Mesendoderm (in vitro differentiated cells): Measurements from ENCODE around the gene TIMM10.

Experiments used
- DNase-seq: peaks from one replicate; pipeline ENCODE4 v3.0.0; 2013
- H2AK5ac ChIP-seq: 2 replicates; pipeline ENCODE4 v1.6.1; 2013; ENCODE audit warnings: low read length, inconsistent platforms
- H2BK120ac ChIP-seq: 2 replicates; pipeline ENCODE4 v1.6.1; 2013; ENCODE audit warnings: low read depth, mild to moderate bottlenecking, low read length, moderate library complexity, mixed read lengths
- H2BK15ac ChIP-seq: replicated peaks from 2 replicates; pipeline ENCODE4 v1.6.1; 2013; ENCODE audit warnings: low read depth, mild to moderate bottlenecking, moderate library complexity
- H2BK5ac ChIP-seq: 2 replicates; pipeline ENCODE4 v1.6.1; 2013; ENCODE audit warnings: low read length, inconsistent platforms
- H3K18ac ChIP-seq: 2 replicates; pipeline ENCODE4 v1.6.1; 2013; ENCODE audit warnings: mild to moderate bottlenecking, low read length, mixed read lengths
- H3K23ac ChIP-seq: one replicate; pipeline ENCODE4 v1.6.1; 2013; ENCODE audit warnings: low read length
- H3K27ac ChIP-seq: 2 replicates; pipeline ENCODE4 v1.5.1; 2013; ENCODE audit warnings: low read depth, mild to moderate bottlenecking, inconsistent platforms, low read length, moderate library complexity
- H3K27me3 ChIP-seq: 2 replicates; pipeline ENCODE4 v1.6.1; 2013; ENCODE audit warnings: low read length, control low read depth, mild to moderate bottlenecking, inconsistent platforms; ENCODE audit not compliant: insufficient read depth, poor library complexity
- H3K36me3 ChIP-seq: 2 replicates; pipeline ENCODE4 v1.6.1; 2013; ENCODE audit warnings: low read length, inconsistent platforms; ENCODE audit not compliant: control insufficient read depth, insufficient read depth
- H3K4ac ChIP-seq: one replicate; pipeline ENCODE4 v1.6.1; 2013; ENCODE audit warnings: low read depth, mild to moderate bottlenecking, low read length, moderate library complexity
- H3K4me1 ChIP-seq: 2 replicates; pipeline ENCODE4 v1.6.1; 2013; ENCODE audit warnings: low read depth, low read length, inconsistent platforms; ENCODE audit not compliant: control insufficient read depth
- H3K4me2 ChIP-seq: 2 replicates; pipeline ENCODE4 v1.6.1; 2013; ENCODE audit warnings: low read length
- H3K4me3 ChIP-seq: 2 replicates; pipeline ENCODE4 v1.5.1; 2013; ENCODE audit warnings: mild to moderate bottlenecking, low read length
- H3K56ac ChIP-seq: one replicate; pipeline ENCODE4 v1.6.1; 2013; ENCODE audit warnings: low read length
- H3K79me1 ChIP-seq: 2 replicates; pipeline ENCODE4 v1.6.1; 2013; ENCODE audit warnings: low read length, inconsistent platforms
- H3K79me2 ChIP-seq: 2 replicates; pipeline ENCODE4 v1.6.1; 2013; ENCODE audit warnings: mild to moderate bottlenecking, low read length; ENCODE audit not compliant: control insufficient read depth, insufficient read depth
- H3K9ac ChIP-seq: 2 replicates; pipeline ENCODE4 v1.6.1; 2013; ENCODE audit warnings: low read length, inconsistent platforms
- H4K5ac ChIP-seq: one replicate; pipeline ENCODE4 v1.6.1; 2013; ENCODE audit warnings: low read length
- H4K8ac ChIP-seq: one replicate; pipeline ENCODE4 v1.6.1; 2013; ENCODE audit warnings: low read depth, mild to moderate bottlenecking, control low read depth, low read length, moderate library complexity
- whole genome bisulfite sequencing: extraction: QIAGEN DNeasy Blood & Tissue Kit; methylation state at CpG from one replicate; pipeline ENCODE4 v1.1.7; 2013; ENCODE audit warnings: low lambda C conversion rate, missing lambda C conversion rate; ENCODE audit not compliant: insufficient coverage; ENCODE audit errors: extremely low coverage; 5-methylcytosine and 5-hydroxymethylcytosine counted together

Gene TIMM10

DNA sequence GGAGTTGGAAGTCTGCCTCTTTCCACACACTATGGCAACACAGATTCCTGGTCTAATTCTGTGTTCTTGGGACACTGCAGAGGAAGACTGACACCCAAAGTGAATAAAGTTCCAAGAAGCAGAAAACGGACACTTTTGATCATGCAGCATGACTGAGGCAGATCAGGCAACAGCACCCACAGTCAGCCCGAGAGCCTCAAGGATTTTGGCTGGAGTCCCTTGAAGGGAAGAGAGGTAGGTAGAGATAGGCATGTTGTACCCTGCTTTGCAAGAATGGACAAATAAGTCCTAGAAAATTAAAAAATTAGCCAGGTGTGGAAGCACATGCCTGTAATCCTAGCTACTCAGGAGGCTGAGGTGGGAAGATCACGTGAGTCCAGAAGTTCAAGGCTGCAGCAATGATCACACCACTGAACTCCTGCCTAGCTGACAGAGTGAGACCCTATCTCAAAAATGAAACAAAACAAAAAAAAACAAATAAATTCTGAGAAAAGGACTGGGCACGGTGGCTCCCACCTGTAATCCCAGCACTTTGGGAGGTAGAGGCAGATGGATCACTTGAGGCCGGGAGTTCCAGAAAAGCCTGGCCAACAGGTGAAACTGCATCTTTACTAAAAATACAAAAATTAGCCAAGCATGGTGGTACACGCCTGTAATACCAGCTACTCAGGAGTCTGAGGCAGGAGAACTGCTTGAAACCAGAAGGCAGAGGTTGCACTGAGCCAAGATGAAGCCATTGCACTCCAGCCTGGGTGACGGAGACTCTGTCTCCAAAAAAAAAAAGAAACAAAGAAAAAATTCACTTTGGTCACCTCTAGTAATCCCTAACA is 22.0 kb downstream of the TIMM10 start:
- H4K8ac ChIP-seq = no peak overlapping the region
- no peak overlapping the region for H2BK15ac ChIP-seq
- H3K9ac ChIP-seq = no peak overlapping the region
- H3K23ac ChIP-seq = no peak overlapping the region
- H3K27me3 ChIP-seq = no peaks in the 10 kb centered on the region
- H3K4me2 ChIP-seq = no peak overlapping the region
- H3K18ac ChIP-seq = no peak overlapping the region
- no peak overlapping the region for H4K5ac ChIP-seq
- no peaks in the 10 kb centered on the region for H3K36me3 ChIP-seq
- no CpG with 5 or more reads among the region's 7 CpGs for WGBS
- DNase-seq = no peak
- no peak overlapping the region for H3K56ac ChIP-seq
- H3K79me2 ChIP-seq = no peaks in the 10 kb centered on the region
- H3K79me1 ChIP-seq = peaks cover under 1% of the 10 kb centered on the region
- no peak overlapping the region for H3K27ac ChIP-seq
- H2BK5ac ChIP-seq = no peak overlapping the region
- no peak overlapping the region for H2BK120ac ChIP-seq
- no peak overlapping the region for H3K4me3 ChIP-seq
- H3K4ac ChIP-seq = no peak overlapping the region
- no peak overlapping the region for H2AK5ac ChIP-seq
- H3K4me1 ChIP-seq = no peaks in the 10 kb centered on the region

DNA sequence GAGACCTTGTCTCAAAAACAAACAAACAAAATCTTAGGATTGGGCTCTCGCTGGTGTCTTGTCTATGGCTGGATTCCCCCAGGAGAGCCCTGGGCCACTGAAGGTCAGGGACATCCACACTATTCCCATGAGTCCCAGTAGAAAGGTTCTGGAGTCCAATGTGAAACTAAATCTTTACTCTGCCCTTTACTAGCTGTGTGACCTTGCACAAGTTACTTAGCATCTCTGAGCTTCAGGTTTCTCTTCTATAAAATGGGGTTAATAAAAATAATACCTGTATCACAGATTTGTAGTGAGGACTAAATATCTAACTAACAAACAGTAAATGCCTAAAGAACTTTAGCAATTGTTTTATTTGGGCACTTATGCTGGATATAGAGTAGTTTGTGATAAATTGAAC is 24.0 kb downstream of the TIMM10 start:
- no peak overlapping the region for H3K56ac ChIP-seq
- H3K23ac ChIP-seq = no peak overlapping the region
- no peaks in the 10 kb centered on the region for H3K27me3 ChIP-seq
- H4K5ac ChIP-seq = no peak overlapping the region
- WGBS = no CpG with 5 or more reads among the region's 1 CpG
- no peaks in the 10 kb centered on the region for H3K36me3 ChIP-seq
- H3K79me2 ChIP-seq = no peaks in the 10 kb centered on the region
- no peak for DNase-seq
- H4K8ac ChIP-seq = no peak overlapping the region
- H3K27ac ChIP-seq = no peak overlapping the region
- H2BK15ac ChIP-seq = no peak overlapping the region
- H3K9ac ChIP-seq = no peak overlapping the region
- no peaks in the 10 kb centered on the region for H3K79me1 ChIP-seq
- H3K4me2 ChIP-seq = no peak overlapping the region
- H2AK5ac ChIP-seq = no peak overlapping the region
- no peaks in the 10 kb centered on the region for H3K4me1 ChIP-seq
- H3K4me3 ChIP-seq = no peak overlapping the region
- H2BK5ac ChIP-seq = no peak overlapping the region
- no peak overlapping the region for H3K18ac ChIP-seq
- H3K4ac ChIP-seq = no peak overlapping the region
- H2BK120ac ChIP-seq = no peak overlapping the region

DNA sequence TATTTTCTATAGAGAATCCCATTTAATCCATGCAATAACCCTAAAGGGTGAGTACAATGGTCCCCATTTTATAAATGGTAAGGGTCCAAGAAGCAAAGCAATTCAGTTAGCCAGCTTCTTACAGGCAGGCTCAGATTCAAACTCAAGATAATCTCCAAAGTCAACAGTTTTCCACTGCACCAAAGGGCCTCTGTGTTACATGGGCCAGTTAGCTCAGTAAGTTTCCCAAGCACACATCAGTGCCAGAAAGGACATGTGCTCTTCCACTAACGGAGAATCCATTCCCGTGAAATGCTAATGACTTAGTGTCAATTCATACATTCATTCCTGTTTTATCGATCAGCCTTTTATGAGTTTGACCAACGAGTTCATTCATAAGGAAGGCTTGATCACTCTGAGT is 26.0 kb downstream of the TIMM10 start:
- no peak overlapping the region for H4K5ac ChIP-seq
- H3K18ac ChIP-seq = no peak overlapping the region
- WGBS = no CpG with 5 or more reads among the region's 4 CpGs
- DNase-seq = no peak
- H3K36me3 ChIP-seq = no peaks in the 10 kb centered on the region
- H2BK15ac ChIP-seq = no peak overlapping the region
- no peak overlapping the region for H3K9ac ChIP-seq
- no peak overlapping the region for H2BK120ac ChIP-seq
- no peak overlapping the region for H3K4me2 ChIP-seq
- no peak overlapping the region for H2BK5ac ChIP-seq
- no peak overlapping the region for H2AK5ac ChIP-seq
- no peak overlapping the region for H4K8ac ChIP-seq
- H3K4ac ChIP-seq = no peak overlapping the region
- H3K4me1 ChIP-seq = peaks cover 6% of the 10 kb centered on the region
- H3K23ac ChIP-seq = no peak overlapping the region
- H3K79me2 ChIP-seq = no peaks in the 10 kb centered on the region
- no peak overlapping the region for H3K27ac ChIP-seq
- H3K79me1 ChIP-seq = no peaks in the 10 kb centered on the region
- no peak overlapping the region for H3K56ac ChIP-seq
- no peak overlapping the region for H3K4me3 ChIP-seq
- no peaks in the 10 kb centered on the region for H3K27me3 ChIP-seq

DNA sequence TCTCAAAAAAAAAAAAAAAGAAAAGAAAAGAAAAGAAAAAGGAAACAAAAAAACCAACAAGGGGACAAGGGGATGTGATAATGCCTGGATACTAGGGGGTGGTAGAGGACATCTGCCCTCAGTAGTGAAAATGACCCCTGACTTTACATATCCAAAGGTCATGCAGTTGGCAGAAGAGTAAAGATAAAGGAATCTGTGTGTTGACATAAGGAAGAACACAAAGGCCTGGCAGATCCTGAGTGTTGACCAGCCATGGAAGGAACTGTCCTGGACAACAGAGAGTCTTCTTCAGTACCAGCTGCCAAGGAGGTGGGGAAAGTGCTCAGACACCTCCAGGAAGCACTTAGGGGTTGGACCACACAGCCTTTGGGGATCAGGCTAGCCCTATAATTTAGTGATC is 27.7 kb downstream of the TIMM10 start:
- H3K9ac ChIP-seq = no peak overlapping the region
- no peak for DNase-seq
- H3K56ac ChIP-seq = no peak overlapping the region
- H3K4ac ChIP-seq = no peak overlapping the region
- no peak overlapping the region for H2BK5ac ChIP-seq
- H3K79me2 ChIP-seq = no peaks in the 10 kb centered on the region
- H3K4me2 ChIP-seq = no peak overlapping the region
- H3K79me1 ChIP-seq = no peaks in the 10 kb centered on the region
- H3K27me3 ChIP-seq = no peaks in the 10 kb centered on the region
- no peak overlapping the region for H2BK120ac ChIP-seq
- no peak overlapping the region for H3K4me3 ChIP-seq
- H4K5ac ChIP-seq = no peak overlapping the region
- H3K27ac ChIP-seq = no peak overlapping the region
- H3K18ac ChIP-seq = no peak overlapping the region
- H3K4me1 ChIP-seq = peaks cover 8% of the 10 kb centered on the region
- no peaks in the 10 kb centered on the region for H3K36me3 ChIP-seq
- no peak overlapping the region for H2BK15ac ChIP-seq
- no peak overlapping the region for H2AK5ac ChIP-seq
- H3K23ac ChIP-seq = no peak overlapping the region
- no peak overlapping the region for H4K8ac ChIP-seq

DNA sequence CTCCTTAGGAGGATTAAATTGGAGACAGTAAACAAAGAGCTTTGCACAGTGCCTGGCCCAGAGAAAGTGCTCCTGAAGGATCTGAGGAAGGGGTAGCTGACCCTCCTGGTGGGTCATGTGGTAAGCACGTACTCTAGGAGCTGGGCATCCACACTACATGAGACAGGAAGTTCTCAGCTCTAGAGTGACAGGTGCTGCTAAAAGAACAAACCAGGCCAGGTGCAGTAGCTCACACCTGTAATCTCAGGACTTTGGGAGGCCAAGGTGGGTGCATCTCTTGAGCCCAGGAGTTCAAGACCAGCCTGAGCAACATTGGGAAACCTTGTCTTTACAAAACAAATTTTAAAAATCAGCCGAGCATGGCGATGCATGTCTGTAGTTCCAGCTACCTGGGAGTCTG is 28.2 kb downstream of the TIMM10 start:
- H3K4me2 ChIP-seq = no peak overlapping the region
- H3K36me3 ChIP-seq = no peaks in the 10 kb centered on the region
- no peak overlapping the region for H3K4ac ChIP-seq
- no peak overlapping the region for H3K18ac ChIP-seq
- no peak overlapping the region for H3K23ac ChIP-seq
- H3K9ac ChIP-seq = no peak overlapping the region
- H3K56ac ChIP-seq = no peak overlapping the region
- H2AK5ac ChIP-seq = no peak overlapping the region
- no peak overlapping the region for H2BK5ac ChIP-seq
- no peak overlapping the region for H3K27ac ChIP-seq
- no peak overlapping the region for H2BK15ac ChIP-seq
- no peaks in the 10 kb centered on the region for H3K79me1 ChIP-seq
- no peak overlapping the region for H4K8ac ChIP-seq
- H3K4me1 ChIP-seq = peaks cover 8% of the 10 kb centered on the region
- no peaks in the 10 kb centered on the region for H3K79me2 ChIP-seq
- no peak overlapping the region for H3K4me3 ChIP-seq
- WGBS = no CpG with 5 or more reads among the region's 3 CpGs
- H3K27me3 ChIP-seq = no peaks in the 10 kb centered on the region
- H4K5ac ChIP-seq = no peak overlapping the region
- no peak for DNase-seq
- no peak overlapping the region for H2BK120ac ChIP-seq

DNA sequence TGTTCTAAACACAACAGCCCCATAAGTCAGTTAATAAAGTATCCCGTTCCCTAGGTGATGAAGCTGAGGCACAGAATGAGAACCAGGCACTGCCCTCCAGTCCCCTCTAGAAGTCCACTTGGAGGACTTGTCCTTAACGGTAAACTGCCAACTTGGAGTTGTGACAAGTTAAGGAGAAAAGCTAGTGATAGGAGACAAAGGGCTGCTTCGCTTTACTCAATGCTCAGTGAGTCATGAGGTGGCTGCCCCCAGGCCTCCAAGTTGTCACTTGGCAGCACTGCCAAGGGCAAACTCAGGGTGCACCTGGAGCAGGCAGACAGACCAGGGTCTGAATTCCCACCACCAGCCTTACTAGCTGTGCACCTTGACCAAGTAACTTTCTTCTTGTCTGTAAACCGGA is 28.6 kb downstream of the TIMM10 start:
- no peak overlapping the region for H3K4me2 ChIP-seq
- no peak overlapping the region for H3K18ac ChIP-seq
- no peak overlapping the region for H3K9ac ChIP-seq
- H2BK15ac ChIP-seq = no peak overlapping the region
- no peak overlapping the region for H2BK120ac ChIP-seq
- no peak overlapping the region for H3K23ac ChIP-seq
- peak overlapping the region; percentile 7 for H3K56ac ChIP-seq
- no peaks in the 10 kb centered on the region for H3K79me1 ChIP-seq
- H3K4ac ChIP-seq = no peak overlapping the region
- no peak overlapping the region for H2BK5ac ChIP-seq
- H4K8ac ChIP-seq = no peak overlapping the region
- no peaks in the 10 kb centered on the region for H3K27me3 ChIP-seq
- H3K4me3 ChIP-seq = no peak overlapping the region
- DNase-seq = no peak
- no peak overlapping the region for H4K5ac ChIP-seq
- no peak overlapping the region for H2AK5ac ChIP-seq
- no peak overlapping the region for H3K27ac ChIP-seq
- no peaks in the 10 kb centered on the region for H3K79me2 ChIP-seq
- no CpG with 5 or more reads among the region's 4 CpGs for WGBS
- peaks cover 8% of the 10 kb centered on the region for H3K4me1 ChIP-seq
- H3K36me3 ChIP-seq = no peaks in the 10 kb centered on the region
